Uterus (tissue), 2 donors: Measurements from ENCODE around the gene TTC6.

ENCODE experiments used
- CTCF ChIP-seq, 4 experiments: fragments of 200-600 bp in 2 of 4; fragments of 450-650 bp in 2 of 4; sonication (generic) in 2 of 4; IDR thresholded peaks; one replicate each; pipeline ENCODE4 v1.5.1; 2016 to 2019; ENCODE audit warnings: antibody characterized with exemption in 4 of 4, mild to moderate bottlenecking in 2 of 4, moderate library complexity in 1 of 4
- POLR2A ChIP-seq, 2 donors: fragments of 450-650 bp; IDR thresholded peaks; one replicate each; pipeline ENCODE4 v1.6.1; 2016; ENCODE audit warnings: antibody characterized with exemption in 2 of 2, mild to moderate bottlenecking in 1 of 2, moderate library complexity in 1 of 2

- TF ChIP-seq CTCF (IDR thresholded peaks at IDR 0.05): no peak
- TF ChIP-seq POLR2A (IDR thresholded peaks at IDR 0.05): no peak
These were observed 25.7 kb upstream of the TTC6 start for GRCh38 chr14:37569729-37570128.
